ENCODE results near the gene MGMT. TPM values are rescaled to one million over a fixed set of nuclear protein-coding genes. Genes with fewer than 3 reads are reported as not detected.

Gene MGMT
- total RNA-seq, 2 donors from 2014 or later: 41.1 to 50.4 TPM

DNA sequence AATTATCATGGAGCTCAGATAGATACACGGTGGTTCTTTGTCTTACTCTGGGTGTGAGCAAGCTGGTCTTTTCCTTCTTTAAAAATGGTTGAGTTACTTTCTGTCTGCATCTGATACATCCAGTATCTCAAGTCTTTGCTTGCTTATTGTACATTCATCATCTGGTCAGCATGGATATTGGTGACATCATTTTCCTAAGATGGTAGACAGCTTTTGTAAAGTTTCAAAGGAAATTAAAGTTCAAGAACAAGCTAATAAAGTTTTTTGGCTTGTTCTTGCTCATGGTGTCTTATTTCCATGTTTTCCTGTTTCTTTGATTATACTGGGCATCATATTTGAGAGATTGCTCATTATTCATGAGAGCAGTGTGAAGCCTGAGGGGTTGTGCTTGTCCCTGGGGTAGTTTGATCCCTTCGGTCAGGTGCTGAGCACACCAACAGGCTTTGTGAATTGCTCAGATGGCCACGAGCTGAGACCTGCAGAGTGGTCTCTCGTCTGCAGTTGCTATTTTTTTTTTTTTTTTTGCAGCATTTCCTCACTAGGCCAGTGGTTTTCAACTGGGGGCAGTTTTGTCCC is 38.5 kb downstream of the MGMT start:
- Histone ChIP-seq H3K27ac (no peak overlapping the region), H3K4me1 (replicated peaks) (peaks cover 4% of the 10 kb centered on the region), H3K36me3 (no peaks in the 10 kb centered on the region), H3K4me3 (no peak overlapping the region), H3K9me3 (no peaks in the 10 kb centered on the region), H3K27me3 (replicated peaks; ENCODE audit: insufficient read depth) (no peaks in the 10 kb centered on the region)
- DNase-seq (ENCODE audit: low spot score): no peak
- intact Hi-C loops (cut with DNase I): no loop called here
- no peak for TF ChIP-seq POLR2A (IDR thresholded peaks at IDR 0.05)
- TF ChIP-seq, protein P1, sequence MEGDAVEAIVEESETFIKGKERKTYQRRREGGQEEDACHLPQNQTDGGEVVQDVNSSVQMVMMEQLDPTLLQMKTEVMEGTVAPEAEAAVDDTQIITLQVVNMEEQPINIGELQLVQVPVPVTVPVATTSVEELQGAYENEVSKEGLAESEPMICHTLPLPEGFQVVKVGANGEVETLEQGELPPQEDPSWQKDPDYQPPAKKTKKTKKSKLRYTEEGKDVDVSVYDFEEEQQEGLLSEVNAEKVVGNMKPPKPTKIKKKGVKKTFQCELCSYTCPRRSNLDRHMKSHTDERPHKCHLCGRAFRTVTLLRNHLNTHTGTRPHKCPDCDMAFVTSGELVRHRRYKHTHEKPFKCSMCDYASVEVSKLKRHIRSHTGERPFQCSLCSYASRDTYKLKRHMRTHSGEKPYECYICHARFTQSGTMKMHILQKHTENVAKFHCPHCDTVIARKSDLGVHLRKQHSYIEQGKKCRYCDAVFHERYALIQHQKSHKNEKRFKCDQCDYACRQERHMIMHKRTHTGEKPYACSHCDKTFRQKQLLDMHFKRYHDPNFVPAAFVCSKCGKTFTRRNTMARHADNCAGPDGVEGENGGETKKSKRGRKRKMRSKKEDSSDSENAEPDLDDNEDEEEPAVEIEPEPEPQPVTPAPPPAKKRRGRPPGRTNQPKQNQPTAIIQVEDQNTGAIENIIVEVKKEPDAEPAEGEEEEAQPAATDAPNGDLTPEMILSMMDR (IDR thresholded peaks at IDR 0.05): no peak
- no peak for TF ChIP-seq POLR2AphosphoS5 (IDR thresholded peaks at IDR 0.05)
- 69% methylated on average over 4 of the region's 4 CpGs for WGBS

- H3K4me1 ChIP-seq (replicated peaks): peaks cover 4% of the 10 kb centered on the region
- H3K27ac ChIP-seq: no peak overlapping the region
- TF ChIP-seq POLR2A (IDR thresholded peaks at IDR 0.05): no peak
- TF ChIP-seq, protein P1 (IDR thresholded peaks at IDR 0.05): no peak
- no peak for TF ChIP-seq POLR2AphosphoS5 (IDR thresholded peaks at IDR 0.05)
- intact Hi-C loops (cut with DNase I): no loop called here
- no peak overlapping the region for H3K4me3 ChIP-seq
- DNase-seq (ENCODE audit: low spot score): no peak
- H3K36me3 ChIP-seq: no peaks in the 10 kb centered on the region
- H3K27me3 ChIP-seq (replicated peaks; ENCODE audit: insufficient read depth): no peaks in the 10 kb centered on the region
- H3K9me3 ChIP-seq: no peaks in the 10 kb centered on the region
- 88% methylated on average over 14 of the region's 14 CpGs for WGBS
These were observed 39.2 kb downstream of the MGMT start for GRCh38 chr10:129506101-129506797.

DNA sequence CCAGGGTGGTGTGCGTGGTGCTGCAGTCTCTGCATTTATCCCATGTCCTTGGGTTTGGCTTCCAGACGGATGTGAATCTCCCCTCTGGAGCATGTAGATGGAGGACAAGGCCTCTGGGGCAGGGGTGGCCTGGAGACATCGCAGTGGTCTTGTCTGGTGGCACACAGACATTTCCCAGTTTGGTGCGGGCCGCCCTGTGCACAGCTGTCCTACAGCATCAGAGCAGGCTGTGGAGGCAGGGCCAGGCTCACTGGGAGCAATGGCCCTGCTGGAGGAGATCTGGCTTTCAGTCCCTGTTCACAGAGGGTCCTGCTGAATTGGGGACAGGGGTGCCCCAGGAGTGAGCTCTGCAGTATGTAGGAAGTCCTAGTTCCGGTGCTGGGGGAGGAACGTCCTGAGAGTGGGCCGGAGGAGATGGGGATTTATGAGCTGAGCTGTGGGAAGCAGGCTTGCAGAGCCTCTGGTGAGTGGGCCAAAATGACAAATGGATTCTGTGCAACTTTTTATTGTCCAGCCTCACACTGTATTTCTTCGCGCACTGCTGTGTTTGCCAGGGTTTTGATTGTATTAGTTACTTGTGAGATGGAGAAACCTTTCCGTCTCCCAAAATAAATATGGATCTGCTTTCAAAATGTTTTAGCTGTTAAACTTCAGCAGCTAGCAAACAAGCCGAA is 40.3 kb downstream of the MGMT start:
- peak overlapping the region in 1 of 2 donors; percentile 4 for H3K4me3 ChIP-seq
- WGBS: 56% methylated on average over 12 of the region's 12 CpGs
- intact Hi-C loops (cut with DNase I): no loop called here
- H3K27ac ChIP-seq: peak overlapping the region in 1 of 2 donors; percentile 17
- no peaks in the 10 kb centered on the region for H3K36me3 ChIP-seq
- TF ChIP-seq POLR2A (IDR thresholded peaks at IDR 0.05): no peak
- TF ChIP-seq POLR2AphosphoS5 (IDR thresholded peaks at IDR 0.05): peak; percentile 16
- no peaks in the 10 kb centered on the region for H3K27me3 ChIP-seq (replicated peaks; ENCODE audit: insufficient read depth)
- H3K9me3 ChIP-seq: no peaks in the 10 kb centered on the region
- no peak for DNase-seq (ENCODE audit: low spot score)
- H3K4me1 ChIP-seq (replicated peaks): peaks cover 4% of the 10 kb centered on the region

- 96% methylated on average over 12 of the region's 12 CpGs for WGBS
- DNase-seq (ENCODE audit: low spot score): no peak
- H3K4me3 ChIP-seq: no peak overlapping the region
These were observed 42.1 kb downstream of the MGMT start for GRCh38 chr10:129509155-129509554.

DNA sequence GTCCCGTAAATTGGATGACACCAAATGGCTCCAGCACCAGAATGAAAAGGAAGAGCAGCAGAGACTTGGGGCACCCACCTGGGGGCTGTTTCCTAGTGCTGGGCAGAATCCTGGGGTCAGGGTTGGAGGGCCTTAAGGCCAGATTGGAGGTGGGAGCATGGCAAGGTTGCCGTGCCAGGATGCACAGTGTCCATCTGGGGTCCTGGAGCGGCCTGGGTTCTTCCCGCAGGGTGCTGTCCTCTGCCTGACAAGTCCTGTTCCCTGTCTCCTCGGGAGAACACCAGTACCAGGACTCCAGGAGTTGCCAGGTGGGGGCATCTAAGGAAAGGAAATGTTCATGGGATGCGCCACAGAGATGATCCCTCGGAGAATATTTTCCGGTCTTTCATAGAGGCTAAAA is 42.8 kb downstream of the MGMT start:
- 72% methylated on average over 8 of the region's 8 CpGs for WGBS
- no peaks in the 10 kb centered on the region for H3K9me3 ChIP-seq
- H3K4me3 ChIP-seq: no peak overlapping the region
- peaks cover 4% of the 10 kb centered on the region for H3K4me1 ChIP-seq (replicated peaks)
- DNase-seq (ENCODE audit: low spot score): no peak
- H3K27me3 ChIP-seq (replicated peaks; ENCODE audit: insufficient read depth): no peaks in the 10 kb centered on the region
- intact Hi-C loops (cut with DNase I): no loop called here
- no peak overlapping the region for H3K27ac ChIP-seq
- H3K36me3 ChIP-seq: no peaks in the 10 kb centered on the region
- TF ChIP-seq, protein P1 (IDR thresholded peaks at IDR 0.05): no peak
- no peak for TF ChIP-seq POLR2AphosphoS5 (IDR thresholded peaks at IDR 0.05)
- TF ChIP-seq POLR2A (IDR thresholded peaks at IDR 0.05): no peak

More at GRCh38 chr10:129509155-129509554, 42.1 kb downstream of the MGMT start:
- no peaks in the 10 kb centered on the region for H3K36me3 ChIP-seq
- no peak for TF ChIP-seq POLR2AphosphoS5 (IDR thresholded peaks at IDR 0.05)
- TF ChIP-seq, protein P1 (IDR thresholded peaks at IDR 0.05): no peak
- no peak for TF ChIP-seq POLR2A (IDR thresholded peaks at IDR 0.05)
- intact Hi-C loops (cut with DNase I): no loop called here
- H3K27ac ChIP-seq: no peak overlapping the region
- H3K9me3 ChIP-seq: no peaks in the 10 kb centered on the region
- H3K4me1 ChIP-seq (replicated peaks): peaks cover 4% of the 10 kb centered on the region
- no peaks in the 10 kb centered on the region for H3K27me3 ChIP-seq (replicated peaks; ENCODE audit: insufficient read depth)
